ENCODE results near the gene MACROH2A2.
"Not testable (repeated sequence)": the region's sequence is repeated elsewhere in the genome, so short reads cannot be mapped to it uniquely, and the experiment has no call there.

The MACROH2A2 gene

DNA sequence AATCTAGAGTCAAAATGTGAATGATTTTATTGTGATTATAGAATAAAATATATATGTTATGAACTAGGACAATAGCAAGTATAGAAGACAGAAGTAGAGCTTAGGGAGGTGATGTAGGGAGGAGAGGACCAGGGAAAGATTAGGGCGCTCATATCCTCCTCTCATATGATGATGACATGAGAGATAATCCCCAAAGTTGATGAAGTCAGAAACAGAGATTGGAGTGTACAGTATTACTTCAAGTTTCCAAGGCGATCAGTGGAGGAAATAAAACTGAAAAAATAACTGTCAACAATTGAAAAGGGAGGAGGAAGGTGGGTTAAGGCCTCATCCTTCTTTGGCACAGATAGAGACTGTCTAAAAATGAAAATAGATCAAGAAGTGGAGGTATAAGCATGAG, 14.9 kb downstream of the MACROH2A2 start:
- no peak for DNase-seq (ENCODE audit: low spot score)

DNA sequence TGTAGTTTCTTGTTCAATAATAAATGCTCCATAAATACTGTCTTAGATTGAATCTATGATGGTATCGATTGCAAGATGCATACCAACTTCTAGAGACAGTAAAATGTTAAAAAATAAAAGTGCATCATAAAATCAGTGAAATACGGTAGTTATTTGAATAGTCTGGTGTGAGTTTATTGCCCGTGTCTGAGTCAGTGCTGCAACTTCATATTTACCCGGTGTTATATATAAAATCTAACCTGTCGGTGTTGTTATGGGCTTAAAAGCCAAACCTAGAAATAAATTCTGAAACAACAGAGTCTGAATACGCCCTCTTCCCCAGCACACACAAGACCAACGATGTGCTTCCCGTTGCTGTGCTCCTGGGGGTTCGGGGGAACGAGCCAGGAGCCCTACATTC, 16.3 kb downstream of the MACROH2A2 start:
- no peak for DNase-seq (ENCODE audit: low spot score)

DNA sequence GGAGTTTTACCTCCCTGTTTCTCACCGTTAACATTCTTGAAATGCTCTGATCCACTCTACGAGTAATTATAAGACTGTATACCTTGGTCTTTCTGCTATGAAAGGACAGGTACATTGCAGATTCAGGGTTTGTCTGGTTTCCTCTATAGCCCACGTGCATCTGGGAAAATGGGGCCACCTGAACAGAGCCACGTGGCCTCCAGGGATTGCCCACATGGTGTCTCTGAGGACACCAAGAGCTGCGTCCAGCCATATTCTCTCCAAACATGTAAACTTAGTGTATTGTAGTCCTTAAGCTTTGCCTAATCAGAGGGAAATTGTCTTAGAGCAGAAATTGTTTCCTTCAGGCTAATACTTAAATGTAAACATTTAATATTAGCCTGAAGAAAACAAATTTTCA, 16.7 kb downstream of the MACROH2A2 start:
- no peak for DNase-seq (ENCODE audit: low spot score)

DNA sequence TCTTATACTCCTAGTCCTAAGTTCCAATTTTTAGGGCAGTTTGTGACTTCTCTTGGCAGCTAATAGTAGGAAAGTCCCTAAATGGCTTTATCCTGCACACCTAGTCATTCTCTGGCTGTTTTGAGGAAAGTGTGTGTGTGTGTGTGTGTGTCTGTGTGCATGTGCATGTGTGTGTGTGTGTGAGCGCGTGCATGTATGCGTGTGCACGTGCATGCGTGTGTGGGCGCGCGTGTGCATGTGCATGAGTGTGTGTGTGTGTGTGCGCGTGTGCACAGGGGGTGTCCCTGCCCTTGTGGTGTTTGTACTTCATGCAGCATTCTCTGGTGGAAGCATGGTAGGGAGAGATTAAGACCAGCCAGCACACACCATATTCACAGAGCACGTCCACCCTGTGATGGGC, 18.2 kb downstream of the MACROH2A2 start:
- DNase-seq (ENCODE audit: low spot score) = no peak

- no peak for DNase-seq (ENCODE audit: low spot score)
Measured at GRCh38 chr10:70074165-70074564, 21.5 kb downstream of the MACROH2A2 start.

DNA sequence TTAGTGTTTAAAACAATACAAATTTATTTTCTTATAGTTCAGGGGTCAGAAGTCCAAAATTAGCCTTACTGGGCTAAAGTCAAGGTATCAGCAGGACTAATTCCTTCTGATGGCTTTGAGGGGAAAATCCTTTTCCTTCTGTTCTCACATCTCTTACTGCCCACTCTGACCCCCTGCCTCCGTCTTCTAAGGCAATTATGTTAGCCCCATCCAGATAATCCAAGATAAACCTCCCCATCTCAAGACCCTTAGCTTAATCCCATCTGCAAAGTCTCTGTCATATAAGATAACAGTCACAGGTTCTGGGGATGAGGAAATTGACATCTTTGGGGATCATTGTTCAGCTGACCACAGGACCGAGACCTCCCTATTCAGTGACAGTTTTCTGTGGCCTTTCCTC, 22.3 kb downstream of the MACROH2A2 start:
- DNase-seq (ENCODE audit: low spot score) = no peak

- DNase-seq (ENCODE audit: low spot score) = no peak
Measured at GRCh38 chr10:70078329-70078728, 25.7 kb downstream of the MACROH2A2 start.

DNA sequence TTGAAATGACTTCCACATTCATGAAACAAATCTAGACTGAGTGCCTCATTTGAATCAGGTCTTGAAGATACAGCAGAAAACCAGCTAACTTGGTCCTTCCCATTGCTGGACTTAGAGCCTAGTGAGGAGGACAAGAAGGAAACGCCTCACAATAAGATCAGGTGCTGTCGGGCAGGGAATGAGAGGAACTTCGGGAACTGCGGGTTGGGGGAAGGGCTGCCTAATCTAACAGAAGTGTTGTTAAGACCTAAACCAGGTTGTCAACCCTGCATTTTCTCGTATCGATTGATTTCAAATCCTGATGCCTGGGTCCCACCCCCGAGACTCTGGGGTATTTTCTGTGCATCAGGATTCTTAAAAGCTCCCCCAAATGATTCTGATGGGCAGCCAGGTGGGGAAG, 26.3 kb downstream of the MACROH2A2 start:
- no peak for DNase-seq (ENCODE audit: low spot score)

DNA sequence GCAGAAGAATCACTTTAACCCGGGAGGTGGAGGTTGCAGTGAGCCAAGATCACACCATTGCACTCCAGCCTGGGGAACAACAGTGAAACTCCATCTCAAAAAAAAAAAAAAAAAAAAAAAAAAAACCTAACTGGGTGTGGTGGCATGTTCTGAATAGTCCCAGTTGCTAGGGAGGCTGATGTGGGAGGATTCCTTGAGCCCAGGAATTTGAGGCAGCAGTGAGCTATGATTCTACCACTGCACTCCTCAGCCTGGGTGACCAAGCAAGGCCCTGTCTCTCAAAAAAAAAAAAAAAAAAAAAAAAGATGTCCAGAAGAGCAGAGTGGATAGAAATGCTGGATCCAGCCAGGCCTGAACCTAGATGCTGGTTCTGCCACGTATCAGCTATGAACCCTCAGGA, 28.1 kb downstream of the MACROH2A2 start:
- DNase-seq (ENCODE audit: low spot score) = not testable (repeated sequence)

- no peak for DNase-seq (ENCODE audit: low spot score)
Measured at GRCh38 chr10:70084189-70084588, 31.5 kb downstream of the MACROH2A2 start.

DNA sequence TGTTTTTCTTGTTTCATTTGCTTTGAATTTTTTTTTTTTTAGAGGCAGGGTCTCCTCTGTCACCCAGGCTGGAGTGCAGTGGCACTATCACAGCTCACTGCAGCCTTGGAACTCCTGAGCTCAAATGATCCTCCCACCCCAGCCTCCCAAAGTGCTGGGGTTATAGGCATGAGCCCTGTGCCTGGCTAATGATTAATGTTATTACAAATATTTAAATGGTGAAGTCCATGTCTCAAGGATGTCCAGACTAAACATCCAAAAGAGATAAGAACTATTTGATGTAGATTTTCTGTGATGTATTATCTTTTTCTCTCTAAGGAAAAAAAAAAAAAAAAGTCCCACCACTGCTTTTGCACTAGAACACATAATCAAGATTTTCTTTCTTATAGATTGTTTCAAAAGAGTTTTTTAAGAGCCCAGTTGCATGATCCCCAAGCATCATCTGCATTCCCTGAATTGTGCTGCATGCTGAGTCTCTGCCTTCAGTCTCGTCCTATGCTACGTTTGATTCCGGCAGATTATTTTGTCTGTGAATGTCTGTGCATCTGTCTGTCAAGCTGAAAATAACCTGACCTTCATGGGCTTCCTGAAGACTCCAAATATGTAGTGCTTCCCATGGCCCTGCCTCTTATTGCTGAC, 33.4 kb downstream of the MACROH2A2 start:
- DNase-seq (ENCODE audit: low spot score) = no peak

DNA sequence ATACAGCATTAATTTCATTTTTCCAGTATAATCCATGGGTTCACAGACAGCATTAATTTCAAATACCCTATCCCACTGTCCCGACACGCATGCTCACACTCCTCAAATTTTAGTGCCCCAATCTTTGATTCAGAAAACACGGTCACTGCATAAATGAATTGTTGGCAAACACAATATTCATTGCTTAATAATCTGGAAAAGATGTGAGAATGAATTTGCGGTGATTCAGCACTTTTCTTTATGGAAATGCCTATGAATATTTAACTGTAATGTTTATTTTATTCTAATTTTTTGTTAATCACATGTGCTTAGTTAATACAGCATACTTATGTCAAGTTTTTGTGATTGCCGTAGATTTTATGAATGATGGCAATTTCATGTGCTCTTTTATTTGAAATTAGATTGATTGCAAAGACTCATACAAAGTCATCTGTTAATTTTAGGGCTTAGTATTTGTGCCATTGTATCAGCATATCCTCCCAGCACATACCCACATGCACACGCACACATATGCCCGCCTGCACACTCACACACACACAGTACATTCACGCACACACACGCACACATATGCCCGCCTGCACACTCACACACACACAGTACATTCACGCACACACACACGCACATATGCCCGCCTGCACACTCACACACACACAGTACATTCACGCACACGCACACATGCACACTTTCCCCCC, 35.1 kb downstream of the MACROH2A2 start:
- DNase-seq (ENCODE audit: low spot score) = no peak

GRCh38 chr10:70088308-70088698, 35.7 kb downstream of the MACROH2A2 start:
- DNase-seq (ENCODE audit: low spot score) = no peak

DNA sequence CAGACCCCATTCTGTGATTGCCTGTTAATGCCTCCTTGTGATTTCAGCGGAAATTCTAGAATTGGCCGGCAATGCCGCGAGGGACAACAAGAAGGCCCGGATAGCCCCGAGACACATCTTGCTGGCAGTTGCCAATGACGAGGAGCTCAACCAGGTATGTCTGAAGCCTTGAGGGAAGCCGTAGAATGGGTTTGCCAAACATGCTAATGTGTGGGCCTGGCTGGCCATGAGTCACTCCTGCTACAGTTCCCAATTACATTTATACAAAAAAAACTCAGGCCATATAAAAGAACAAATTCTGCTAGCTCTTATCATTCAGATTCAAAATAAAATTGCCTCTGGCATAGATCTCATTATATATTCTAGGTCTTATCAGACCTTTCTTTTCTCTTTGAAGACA, 37.4 kb downstream of the MACROH2A2 start:
- DNase-seq (ENCODE audit: low spot score) = no peak

- DNase-seq (ENCODE audit: low spot score) = no peak
Measured at GRCh38 chr10:70090951-70091350, 38.3 kb downstream of the MACROH2A2 start.

DNA sequence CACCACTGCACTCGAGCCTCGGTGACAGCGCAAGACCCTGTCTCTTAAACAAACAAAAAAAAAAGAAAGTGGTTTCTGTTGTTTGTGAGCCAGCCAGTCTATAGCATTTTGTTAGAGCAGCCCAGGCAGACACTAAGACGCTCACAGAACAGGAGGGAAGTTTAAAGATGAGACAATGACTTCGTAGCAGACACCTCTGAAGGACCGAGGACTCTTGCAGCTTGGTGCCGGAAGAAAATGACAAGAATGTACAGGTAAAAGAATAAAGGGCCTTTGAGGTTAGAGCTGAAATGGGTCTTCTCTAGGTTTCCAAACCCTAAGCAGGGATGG, 39.7 kb downstream of the MACROH2A2 start:
- no peak for DNase-seq (ENCODE audit: low spot score)

GRCh38 chr10:70093335-70093944, 40.8 kb downstream of the MACROH2A2 start:
- DNase-seq (ENCODE audit: low spot score) = no peak

GRCh38 chr10:70094250-70094649, 41.6 kb downstream of the MACROH2A2 start:
- no peak for DNase-seq (ENCODE audit: low spot score)

DNA sequence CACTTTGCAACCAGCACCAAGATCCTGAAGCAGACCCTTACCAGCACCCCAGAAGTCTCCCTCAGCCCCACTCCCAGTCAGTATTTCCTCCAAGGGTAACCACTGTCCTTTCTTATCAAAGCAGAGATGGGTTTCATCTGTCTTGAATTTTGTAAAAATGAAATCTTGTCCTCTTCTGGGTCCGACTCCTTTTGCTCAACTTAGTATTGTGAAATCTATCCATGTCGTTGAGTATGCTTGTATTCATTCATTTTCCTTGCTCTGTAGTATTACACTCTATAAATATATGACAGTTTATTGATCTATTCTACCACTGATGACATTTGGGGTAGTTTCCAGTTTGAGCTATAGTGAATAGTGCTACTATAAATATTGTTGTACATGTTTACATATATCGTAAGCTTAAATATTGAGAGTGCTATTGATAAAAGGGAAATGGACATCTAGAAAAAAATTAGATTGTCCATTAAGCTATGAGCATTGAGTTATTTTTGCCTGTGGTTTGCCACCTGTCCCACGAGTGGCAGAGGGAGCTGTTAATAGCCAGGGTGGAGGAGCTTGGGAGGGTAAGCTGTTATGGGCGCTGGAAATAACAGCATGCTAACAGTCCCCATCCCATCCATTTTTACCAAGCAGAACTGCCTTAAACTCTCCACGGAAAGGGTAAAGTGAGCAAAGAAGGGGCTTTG, 43.5 kb downstream of the MACROH2A2 start:
- DNase-seq (ENCODE audit: low spot score) = no peak

DNA sequence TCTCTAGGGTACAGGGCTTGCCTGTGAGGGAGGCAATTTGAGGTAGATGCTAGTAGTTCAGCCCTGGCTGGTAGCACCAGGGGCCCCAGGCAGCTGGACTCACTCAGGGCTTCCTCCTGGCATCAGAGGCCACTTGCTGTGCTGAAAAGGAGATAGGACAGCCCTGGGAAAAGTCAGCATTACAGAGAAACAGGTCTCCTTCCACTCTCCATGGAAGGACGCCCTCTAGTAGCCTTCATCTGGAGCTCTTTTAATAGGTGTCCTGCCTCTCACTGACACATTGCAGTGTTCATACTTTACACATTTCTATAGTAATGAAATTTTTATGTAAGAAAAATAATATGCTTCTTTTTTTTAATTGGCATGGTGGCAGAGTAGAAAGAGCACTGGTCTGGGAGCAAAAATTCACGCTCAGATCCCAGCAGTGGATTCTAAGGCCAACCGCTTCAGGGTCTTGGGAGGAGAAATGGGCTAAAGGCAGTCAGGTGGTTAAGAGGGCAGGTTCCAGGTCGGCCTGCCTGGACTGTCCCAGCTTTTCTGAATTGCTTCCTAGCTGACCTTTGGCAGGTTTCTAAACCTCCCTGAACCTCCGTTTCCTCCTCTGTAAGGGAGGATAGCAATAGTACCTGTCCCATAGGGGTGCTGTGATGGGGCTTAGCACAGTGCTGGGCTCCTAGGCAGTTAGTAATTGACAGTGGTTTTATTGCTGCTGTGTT, 44.2 kb downstream of the MACROH2A2 start:
- no peak for DNase-seq (ENCODE audit: low spot score)

GRCh38 chr10:70097459-70097858, 44.8 kb downstream of the MACROH2A2 start:
- no peak for DNase-seq (ENCODE audit: low spot score)

- no peak for DNase-seq (ENCODE audit: low spot score)
Measured at GRCh38 chr10:70098271-70098670, 45.6 kb downstream of the MACROH2A2 start.
